ENCODE measurements around the gene KLHDC4. TPM values are rescaled to one million over a fixed set of nuclear protein-coding genes. Genes with fewer than 3 reads are reported as not detected.

The KLHDC4 gene
- total and polyA plus RNA-seq, 10 of the 15 experiments (the other 5 are each of a cell fraction or from before 2014, with no cell fraction given) = 0.80 to 62.1 (median 32.8) TPM

DNA sequence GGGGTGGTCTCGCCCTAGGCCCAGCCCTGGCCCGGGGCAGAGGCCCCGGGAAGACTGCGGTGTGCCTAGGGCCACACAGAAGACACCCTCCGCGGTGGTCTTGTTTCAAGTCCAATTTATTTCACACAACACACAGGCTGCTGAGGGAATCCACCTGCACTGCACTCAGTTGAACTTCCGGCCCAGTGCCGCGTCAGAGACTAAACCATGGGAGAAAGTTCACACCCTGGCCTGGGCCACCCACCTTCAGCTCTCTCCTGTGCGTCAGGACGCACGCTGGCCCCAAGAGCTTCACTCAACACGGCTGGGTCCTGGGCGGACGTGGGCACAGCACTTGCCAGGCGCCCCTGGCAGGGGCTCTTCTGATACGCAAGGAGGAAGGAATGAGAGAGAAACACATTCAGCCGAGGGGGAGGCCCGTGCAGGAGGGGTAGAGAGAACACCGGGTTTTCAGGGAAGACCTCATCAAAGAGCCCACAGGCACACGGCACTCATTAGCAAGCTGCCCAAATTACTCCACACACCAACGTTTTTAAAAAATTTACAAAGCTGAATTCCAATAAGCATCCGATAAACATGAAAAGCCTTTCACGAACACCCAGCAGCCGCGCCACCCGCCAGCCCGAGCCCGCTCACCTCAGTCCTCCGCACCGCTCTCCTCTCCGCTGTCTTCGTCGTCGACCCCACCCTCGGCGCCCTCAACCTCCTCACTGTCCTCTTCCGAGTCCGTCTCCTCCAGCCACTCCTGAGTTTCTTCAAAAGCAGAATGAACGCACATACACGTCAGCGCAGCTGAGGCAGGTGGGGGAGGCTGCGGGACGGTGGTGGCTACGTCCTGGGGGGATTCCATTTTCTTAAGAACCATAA is 57.8 kb downstream of the KLHDC4 start:
- ATAC-seq (no peak), FAIRE-seq (no peak), DNase-seq (ENCODE audit: low read depth, low spot score) (no peak)
- POLR2A ChIA-PET = no interaction called here
- H3K9ac ChIP-seq (ENCODE audit: control insufficient read depth, insufficient read depth, low read length) = no peak overlapping the region
- H3K27ac ChIP-seq (ENCODE audit: control insufficient read depth, insufficient read depth) = no peak overlapping the region
- TF ChIP-seq MXI1 (IDR thresholded peaks at IDR 0.05; ENCODE audit: low read depth, low read length) (no peak), GABPA (IDR thresholded peaks at IDR 0.05; ENCODE audit: low read depth) (no peak), NBN (IDR thresholded peaks at IDR 0.05) (no peak), NFXL1 (IDR thresholded peaks at IDR 0.05; ENCODE audit: borderline replicate concordance) (no peak), BCLAF1 (IDR thresholded peaks at IDR 0.05) (no peak), KDM1A (IDR thresholded peaks at IDR 0.05; ENCODE audit: borderline replicate concordance) (no peak), YY1 (IDR thresholded peaks at IDR 0.05; ENCODE audit: low read depth, low read length) (no peak)
- H3K4me2 ChIP-seq (ENCODE audit: control insufficient read depth, insufficient read depth) = no peak overlapping the region
- 93% methylated on average over 43 of the region's 45 CpGs for WGBS (ENCODE audit: insufficient coverage, insufficient replicate concordance, low lambda C conversion rate, missing lambda C conversion rate)
- H3K36me3 ChIP-seq (ENCODE audit: control insufficient read depth in 2 of 2, insufficient read depth in 2 of 2, low read length in 1 of 2) = peaks cover 13 to 34% of the 10 kb centered on the region in 2 experiments; a peak in 3 of 4 replicates
- no peaks in the 10 kb centered on the region for H3K79me2 ChIP-seq (ENCODE audit: control insufficient read depth, insufficient read depth, low read length)
- peaks cover 7% of the 10 kb centered on the region for H3K4me1 ChIP-seq (ENCODE audit: control insufficient read depth, insufficient read depth, low read length)
- H4K20me1 ChIP-seq (ENCODE audit: control insufficient read depth, insufficient read depth) = no peaks in the 10 kb centered on the region
- H3K4me3 ChIP-seq = no peak overlapping the region
- intact Hi-C loops (cut with micrococcal nuclease; ENCODE audit: unreplicated experiment) (no loop called here), in situ Hi-C loops (cut with MboI) (no loop called here)
- no TSS peak for BruUV-seq (replicated peaks)
- RAD21 ChIA-PET (ENCODE audit: unreplicated experiment) = no interaction called here
- no peak overlapping the region for H2AFZ ChIP-seq (ENCODE audit: control insufficient read depth, low read depth, low read length)
- SMC1A ChIA-PET (ENCODE audit: uncharacterized antibody, unreplicated experiment) = no interaction called here
- no peaks in the 10 kb centered on the region for H3K9me3 ChIP-seq (replicated peaks; ENCODE audit: control insufficient read depth, insufficient read depth, low read length)
- no peaks in the 10 kb centered on the region for H3K27me3 ChIP-seq (replicated peaks in 1 of 2; ENCODE audit: control insufficient read depth in 2 of 2, insufficient read depth in 2 of 2, low read length in 1 of 2)
- CTCF ChIA-PET = no interaction called here

All from GM12878 (cell line).